GM23338 (cell line): Measurements from ENCODE around the gene LRRFIP1.

Experiments
- EZH2 ChIP-seq: fragments of 200-600 bp; sonication (generic); IDR thresholded peaks from one replicate; pipeline ENCODE4 v1.8.0; 2017; ENCODE audit warnings: antibody characterized with exemption, mild to moderate bottlenecking, low read depth; ENCODE audit not compliant: unreplicated experiment
- TF ChIP-seq, protein P1 (sequence below), 2 experiments: fragments of 200-600 bp in 1 of 2; sonication (generic) in 1 of 2; conservative IDR thresholded peaks; 2 replicates each; pipeline versions ENCODE4 v1.5.1 to v1.6.1; 2016 to 2017; ENCODE audit warnings: antibody characterized with exemption in 2 of 2, low read depth in 2 of 2, mild to moderate bottlenecking in 2 of 2, moderate library complexity in 1 of 2
- TF ChIP-seq, protein P2 (sequence below): IDR thresholded peaks from one replicate; pipeline ENCODE4 v1.6.1; 2018; ENCODE audit warnings: antibody characterized with exemption; ENCODE audit not compliant: unreplicated experiment

DNA sequence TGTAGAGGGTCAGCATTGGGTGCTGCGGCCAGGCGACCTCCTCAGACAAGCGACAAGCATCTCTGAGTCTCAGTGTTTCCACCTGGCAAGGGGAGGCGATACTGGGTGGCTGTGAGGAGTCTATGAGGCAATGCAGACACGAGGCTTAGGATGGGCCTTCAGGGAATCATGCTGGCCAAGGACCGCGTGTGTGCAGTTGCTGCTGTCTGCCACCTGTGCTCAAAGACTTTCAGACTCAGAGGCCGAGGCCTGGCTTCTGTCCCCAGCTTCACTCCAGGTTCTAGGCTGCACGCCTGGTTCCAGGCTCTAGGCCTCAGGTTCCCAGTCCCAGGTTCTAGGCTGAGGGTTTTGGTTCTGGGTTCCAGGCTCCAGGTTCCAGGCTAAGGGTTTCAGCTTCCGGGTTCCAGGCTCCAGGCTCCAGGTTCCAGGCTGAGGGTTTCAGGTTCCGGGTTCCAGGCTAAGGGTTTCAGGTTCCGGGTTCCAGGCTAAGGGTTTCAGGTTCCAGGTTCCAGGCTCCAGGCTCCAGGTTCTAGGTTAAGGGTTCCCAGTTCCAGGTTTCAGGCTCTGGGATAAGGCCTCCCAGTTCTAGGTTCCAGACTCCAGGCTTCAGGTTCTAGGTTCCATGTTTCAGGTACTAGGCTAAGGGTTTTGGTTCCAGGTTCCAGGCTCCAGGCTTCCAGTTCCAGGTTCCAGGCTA lies 14.8 kb downstream of the LRRFIP1 start:
- TF ChIP-seq, protein P1, sequence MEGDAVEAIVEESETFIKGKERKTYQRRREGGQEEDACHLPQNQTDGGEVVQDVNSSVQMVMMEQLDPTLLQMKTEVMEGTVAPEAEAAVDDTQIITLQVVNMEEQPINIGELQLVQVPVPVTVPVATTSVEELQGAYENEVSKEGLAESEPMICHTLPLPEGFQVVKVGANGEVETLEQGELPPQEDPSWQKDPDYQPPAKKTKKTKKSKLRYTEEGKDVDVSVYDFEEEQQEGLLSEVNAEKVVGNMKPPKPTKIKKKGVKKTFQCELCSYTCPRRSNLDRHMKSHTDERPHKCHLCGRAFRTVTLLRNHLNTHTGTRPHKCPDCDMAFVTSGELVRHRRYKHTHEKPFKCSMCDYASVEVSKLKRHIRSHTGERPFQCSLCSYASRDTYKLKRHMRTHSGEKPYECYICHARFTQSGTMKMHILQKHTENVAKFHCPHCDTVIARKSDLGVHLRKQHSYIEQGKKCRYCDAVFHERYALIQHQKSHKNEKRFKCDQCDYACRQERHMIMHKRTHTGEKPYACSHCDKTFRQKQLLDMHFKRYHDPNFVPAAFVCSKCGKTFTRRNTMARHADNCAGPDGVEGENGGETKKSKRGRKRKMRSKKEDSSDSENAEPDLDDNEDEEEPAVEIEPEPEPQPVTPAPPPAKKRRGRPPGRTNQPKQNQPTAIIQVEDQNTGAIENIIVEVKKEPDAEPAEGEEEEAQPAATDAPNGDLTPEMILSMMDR (conservative IDR thresholded peaks at IDR 0.05; ENCODE audit: low read depth in 2 of 2) = no peak
- no peak for TF ChIP-seq EZH2
- TF ChIP-seq, protein P2, sequence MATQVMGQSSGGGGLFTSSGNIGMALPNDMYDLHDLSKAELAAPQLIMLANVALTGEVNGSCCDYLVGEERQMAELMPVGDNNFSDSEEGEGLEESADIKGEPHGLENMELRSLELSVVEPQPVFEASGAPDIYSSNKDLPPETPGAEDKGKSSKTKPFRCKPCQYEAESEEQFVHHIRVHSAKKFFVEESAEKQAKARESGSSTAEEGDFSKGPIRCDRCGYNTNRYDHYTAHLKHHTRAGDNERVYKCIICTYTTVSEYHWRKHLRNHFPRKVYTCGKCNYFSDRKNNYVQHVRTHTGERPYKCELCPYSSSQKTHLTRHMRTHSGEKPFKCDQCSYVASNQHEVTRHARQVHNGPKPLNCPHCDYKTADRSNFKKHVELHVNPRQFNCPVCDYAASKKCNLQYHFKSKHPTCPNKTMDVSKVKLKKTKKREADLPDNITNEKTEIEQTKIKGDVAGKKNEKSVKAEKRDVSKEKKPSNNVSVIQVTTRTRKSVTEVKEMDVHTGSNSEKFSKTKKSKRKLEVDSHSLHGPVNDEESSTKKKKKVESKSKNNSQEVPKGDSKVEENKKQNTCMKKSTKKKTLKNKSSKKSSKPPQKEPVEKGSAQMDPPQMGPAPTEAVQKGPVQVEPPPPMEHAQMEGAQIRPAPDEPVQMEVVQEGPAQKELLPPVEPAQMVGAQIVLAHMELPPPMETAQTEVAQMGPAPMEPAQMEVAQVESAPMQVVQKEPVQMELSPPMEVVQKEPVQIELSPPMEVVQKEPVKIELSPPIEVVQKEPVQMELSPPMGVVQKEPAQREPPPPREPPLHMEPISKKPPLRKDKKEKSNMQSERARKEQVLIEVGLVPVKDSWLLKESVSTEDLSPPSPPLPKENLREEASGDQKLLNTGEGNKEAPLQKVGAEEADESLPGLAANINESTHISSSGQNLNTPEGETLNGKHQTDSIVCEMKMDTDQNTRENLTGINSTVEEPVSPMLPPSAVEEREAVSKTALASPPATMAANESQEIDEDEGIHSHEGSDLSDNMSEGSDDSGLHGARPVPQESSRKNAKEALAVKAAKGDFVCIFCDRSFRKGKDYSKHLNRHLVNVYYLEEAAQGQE = no peak
